Lower leg skin (tissue), 4 donors: ENCODE measurements around the gene TBC1D10A. TPM values are rescaled to one million over a fixed set of nuclear protein-coding genes. Genes with fewer than 3 reads are reported as not detected.
"Not testable (repeated sequence)": the region's sequence is repeated elsewhere in the genome, so short reads cannot be mapped to it uniquely, and the experiment has no call there.

ENCODE experiments used
- DNase-seq, 2 donors: peaks; one replicate each; pipeline ENCODE4 v3.0.0-alpha.2; 2019; ENCODE audit warnings: low spot score in 2 of 2
- H3K4me3 ChIP-seq: fragments of 200-600 bp; sonication (generic); 2 replicates; pipeline ENCODE4 v1.5.1; 2017; ENCODE audit warnings: mild to moderate bottlenecking, low read depth; ENCODE audit not compliant: poor library complexity, severe bottlenecking
- CTCF ChIP-seq, 3 donors: fragments of 450-650 bp; IDR thresholded peaks; one replicate each; pipeline ENCODE4 v1.5.1; 2016; ENCODE audit warnings: antibody characterized with exemption in 3 of 3, mild to moderate bottlenecking in 3 of 3, moderate library complexity in 2 of 3
- POLR2A ChIP-seq, 2 donors: fragments of 450-650 bp; IDR thresholded peaks; one replicate each; pipeline ENCODE4 v1.6.1; 2016 to 2017; ENCODE audit warnings: antibody characterized with exemption in 2 of 2, mild to moderate bottlenecking in 1 of 2, moderate library complexity in 1 of 2
- WGBS, 2 donors: methylation state at CpG; one replicate each; pipeline ENCODE4 v1.1.5; 2018; 5-methylcytosine and 5-hydroxymethylcytosine counted together
- intact Hi-C: fragments of 100-400 bp; cut with DNase I; formaldehyde crosslinking; loops from one replicate; pipeline ENCODE4 v1.15.0; 2023; ENCODE audit warnings: low total_unique reads
- total RNA-seq, 4 donors: library from RNA; depleted of rRNA; stranded (reverse); fragments of >200 nt; gene quantifications; one replicate each; pipeline ENCODE4 v1.1.0, GENCODE V29; 2016

Gene TBC1D10A
- total RNA-seq, 4 donors from 2014 or later = 64.8 to 80.1 (median 74.2) TPM

GRCh38 chr22:30344447-30345200, 17.9 kb upstream of the TBC1D10A start:
- 87 to 93% methylated on average over 13 of the region's 13 CpGs for WGBS, 2 donors
- TF ChIP-seq POLR2A (IDR thresholded peaks at IDR 0.05) (no peak), CTCF (IDR thresholded peaks at IDR 0.05) (no peak)
- DNase-seq = no peak
- no peak overlapping the region for H3K4me3 ChIP-seq
- intact Hi-C loops = no loop called here

- intact Hi-C loops = no loop called here
- H3K4me3 ChIP-seq = no peak overlapping the region
- no peak for TF ChIP-seq CTCF (IDR thresholded peaks at IDR 0.05)
- TF ChIP-seq POLR2A (IDR thresholded peaks at IDR 0.05) = no peak
- no peak for DNase-seq
- 72 to 75% methylated on average over 13 to 16 of the region's 16 CpGs for WGBS, 2 donors
Measured at GRCh38 chr22:30340911-30341685, 14.4 kb upstream of the TBC1D10A start.

GRCh38 chr22:30338802-30339201, 12.1 kb upstream of the TBC1D10A start:
- no peak overlapping the region for H3K4me3 ChIP-seq
- DNase-seq = no peak
- 96% methylated on average over 7 of the region's 7 CpGs for WGBS, 2 donors
- intact Hi-C loops = no loop called here
- TF ChIP-seq CTCF (IDR thresholded peaks at IDR 0.05) (no peak), POLR2A (IDR thresholded peaks at IDR 0.05) (no peak)

- H3K4me3 ChIP-seq, DNase-seq, intact Hi-C loops: not testable (repeated sequence)
- WGBS, 2 donors = 81 to 85% methylated on average over 9 of the region's 9 CpGs
Measured at GRCh38 chr22:30338341-30338740, 11.6 kb upstream of the TBC1D10A start.

- 94% methylated on average over 8 of the region's 8 CpGs for WGBS, 2 donors
- DNase-seq = no peak
- TF ChIP-seq CTCF (IDR thresholded peaks at IDR 0.05) (no peak), POLR2A (IDR thresholded peaks at IDR 0.05) (no peak)
- intact Hi-C loops = no loop called here
- no peak overlapping the region for H3K4me3 ChIP-seq
Measured at GRCh38 chr22:30337461-30337778, 10.7 kb upstream of the TBC1D10A start.

- intact Hi-C loops = no loop called here
- WGBS, 2 donors = 92 to 97% methylated on average over 4 of the region's 4 CpGs
- TF ChIP-seq POLR2A (IDR thresholded peaks at IDR 0.05) (no peak), CTCF (IDR thresholded peaks at IDR 0.05) (no peak)
Measured at GRCh38 chr22:30336752-30337460, 10.2 kb upstream of the TBC1D10A start.

More at GRCh38 chr22:30336752-30337460, 10.2 kb upstream of the TBC1D10A start:
- no peak overlapping the region for H3K4me3 ChIP-seq
- no peak for DNase-seq
